Measurements from ENCODE around the gene RDH13.

DNA sequence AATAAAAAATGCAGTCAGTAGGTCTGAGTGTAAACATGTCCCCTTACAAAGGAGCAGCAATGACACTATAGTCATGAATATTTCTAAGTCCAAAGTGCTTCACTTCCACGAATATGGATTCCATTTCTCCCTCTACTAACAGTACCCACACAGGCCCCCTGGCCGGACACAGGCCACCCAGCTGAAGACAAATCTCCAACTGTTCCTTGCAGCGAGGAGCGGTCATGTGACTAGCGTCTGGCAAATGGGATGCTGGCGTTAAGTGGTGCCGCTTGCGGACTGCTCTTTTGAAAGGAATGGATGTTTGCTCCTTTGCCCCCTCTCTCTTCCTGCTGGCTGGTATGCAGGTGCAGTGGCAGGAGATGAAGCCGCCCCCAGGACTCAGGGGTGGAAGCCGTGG is 38.3 kb upstream of the RDH13 start:
- TF ChIP-seq POLR2A (IDR thresholded peaks at IDR 0.05), result no peak
- TF ChIP-seq, protein P1, sequence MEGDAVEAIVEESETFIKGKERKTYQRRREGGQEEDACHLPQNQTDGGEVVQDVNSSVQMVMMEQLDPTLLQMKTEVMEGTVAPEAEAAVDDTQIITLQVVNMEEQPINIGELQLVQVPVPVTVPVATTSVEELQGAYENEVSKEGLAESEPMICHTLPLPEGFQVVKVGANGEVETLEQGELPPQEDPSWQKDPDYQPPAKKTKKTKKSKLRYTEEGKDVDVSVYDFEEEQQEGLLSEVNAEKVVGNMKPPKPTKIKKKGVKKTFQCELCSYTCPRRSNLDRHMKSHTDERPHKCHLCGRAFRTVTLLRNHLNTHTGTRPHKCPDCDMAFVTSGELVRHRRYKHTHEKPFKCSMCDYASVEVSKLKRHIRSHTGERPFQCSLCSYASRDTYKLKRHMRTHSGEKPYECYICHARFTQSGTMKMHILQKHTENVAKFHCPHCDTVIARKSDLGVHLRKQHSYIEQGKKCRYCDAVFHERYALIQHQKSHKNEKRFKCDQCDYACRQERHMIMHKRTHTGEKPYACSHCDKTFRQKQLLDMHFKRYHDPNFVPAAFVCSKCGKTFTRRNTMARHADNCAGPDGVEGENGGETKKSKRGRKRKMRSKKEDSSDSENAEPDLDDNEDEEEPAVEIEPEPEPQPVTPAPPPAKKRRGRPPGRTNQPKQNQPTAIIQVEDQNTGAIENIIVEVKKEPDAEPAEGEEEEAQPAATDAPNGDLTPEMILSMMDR (IDR thresholded peaks at IDR 0.05 in 8 of 11, conservative IDR thresholded peaks at IDR 0.05 in 3 of 11), result no peak
